GM18505 (cell line): ENCODE measurements around the gene SLC35E4.

Experiments
- ATAC-seq: cut with Tn5 transposase; IDR thresholded peaks from one replicate; pipeline ENCODE4 v1.9.1; 2021; ENCODE audit not compliant: unreplicated experiment
- POLR2A ChIP-seq: IDR thresholded peaks from 4 replicates; pipeline ENCODE4 v1.6.1; 2011; ENCODE audit warnings: borderline replicate concordance; ENCODE audit not compliant: insufficient read depth, insufficient read length; ENCODE audit errors: extremely low read depth

SLC35E4 gene

GRCh38 chr22:30695351-30695851 is 59.8 kb downstream of the SLC35E4 start:
- ATAC-seq: no peak
- TF ChIP-seq POLR2A: no peak

- ATAC-seq: no peak
- TF ChIP-seq POLR2A: no peak
Measured at GRCh38 chr22:30695871-30696655, 60.5 kb downstream of the SLC35E4 start.
